HCT116 (cell line): ENCODE measurements around the gene TMEM89. TPM values are rescaled to one million over a fixed set of nuclear protein-coding genes. Genes with fewer than 3 reads are reported as not detected.

Experiments used
- ATAC-seq: fragments of 200-7000 bp; cut with Tn5 transposase; 2 replicates; pipeline ENCODE4 v1.9.1; 2020; ENCODE audit warnings: mild to moderate bottlenecking, moderate library complexity
- BruUV-seq: library from RNA; stranded (reverse); fragments of 400-500 nt; replicated peaks from 2 replicates; lab custom pipeline; 2021; lab: Mats Ljungman, UMichigan
- CTCF ChIA-PET: fragments of 300-600 bp; sonication (Branson Sonifier 250); formaldehyde crosslinking; loops from one replicate; lab custom pipeline; 2021; ENCODE audit warnings: antibody characterized with exemption; lab: Charles Lee
- POLR2A ChIA-PET: fragments of 300-600, 350-600 bp; sonication (Branson Sonifier 250); formaldehyde crosslinking; loops from one replicate; lab custom pipeline; 2021; ENCODE audit warnings: antibody characterized with exemption; lab: Charles Lee
- RAD21 ChIA-PET, 2 experiments: fragments of 300-600 bp; sonication (Branson Sonifier 250); formaldehyde crosslinking; loops; one replicate each; lab custom pipeline; 2023; ENCODE audit warnings: low total read pairs in 2 of 2; ENCODE audit not compliant: uncharacterized antibody in 2 of 2, unreplicated experiment in 2 of 2, low non-redundant PET in 1 of 2; lab: Charles Lee
- DNase-seq: peaks from one replicate; pipeline ENCODE4 v3.0.0-alpha.2; 2010; ENCODE audit warnings: low read depth, low spot score
- H2AFZ ChIP-seq: fragments of 200-600 bp; shearing (Covaris generic), sonication (generic); 2 replicates; pipeline ENCODE4 v1.6.1; 2017; ENCODE audit warnings: low read depth, mixed run types, mixed read lengths, antibody characterized with exemption, low read length; ENCODE audit not compliant: poor library complexity, severe bottlenecking
- H3K27ac ChIP-seq: 2 replicates; pipeline ENCODE4 v1.5.1; 2012; ENCODE audit warnings: low read depth, low read length
- H3K27me3 ChIP-seq: fragments of 200-600 bp; sonication (generic); 2 replicates; pipeline ENCODE4 v1.6.1; 2016; ENCODE audit warnings: mixed run types, low read length, mixed read lengths; ENCODE audit not compliant: insufficient read depth
- H3K36me3 ChIP-seq, 2 experiments: fragments of 200-500 bp in 1 of 2; fragments of 200-600 bp in 1 of 2; sonication (Bioruptor generic) in 1 of 2; sonication (generic) in 1 of 2; 2 replicates each; pipeline versions ENCODE4 v1.5.1 to v1.6.1; 2014 to 2016; ENCODE audit warnings: low read length in 2 of 2, inconsistent platforms in 1 of 2, mixed read lengths in 1 of 2, mixed run types in 1 of 2; ENCODE audit not compliant: insufficient read depth in 2 of 2, control insufficient read depth in 1 of 2
- H3K4me1 ChIP-seq, 2 experiments: fragments of 200-600 bp in 1 of 2; sonication (generic) in 1 of 2; 2 replicates each; pipeline versions ENCODE4 v1.5.1 to v1.6.1; 2012 to 2017; ENCODE audit warnings: low read length in 2 of 2, inconsistent platforms in 1 of 2, mild to moderate bottlenecking in 1 of 2, mixed read lengths in 1 of 2, mixed run types in 1 of 2, moderate library complexity in 1 of 2; ENCODE audit not compliant: insufficient read depth in 2 of 2, control insufficient read depth in 1 of 2
- H3K4me2 ChIP-seq: fragments of 200-600 bp; sonication (generic); 2 replicates; pipeline ENCODE4 v1.6.1; 2017; ENCODE audit warnings: mixed run types, low read length, mixed read lengths
- H3K4me3 ChIP-seq, 2 experiments: fragments of 200-600 bp in 1 of 2; sonication (generic) in 1 of 2; replicated peaks in 1 of 2; 2 replicates each; pipeline ENCODE4 v1.5.1; 2011 to 2016; ENCODE audit warnings: low read length in 2 of 2, control low read depth in 1 of 2, low read depth in 1 of 2, mild to moderate bottlenecking in 1 of 2, mixed read lengths in 1 of 2, mixed run types in 1 of 2
- H3K79me2 ChIP-seq: fragments of 200-600 bp; sonication (generic); 2 replicates; pipeline ENCODE4 v1.6.1; 2017; ENCODE audit warnings: mild to moderate bottlenecking, mixed run types, low read length, moderate library complexity, mixed read lengths; ENCODE audit not compliant: insufficient read depth
- H3K9ac ChIP-seq: fragments of 200-600 bp; sonication (generic); 2 replicates; pipeline ENCODE4 v1.6.1; 2016; ENCODE audit warnings: low read length, mixed read lengths
- H3K9me2 ChIP-seq: fragments of 200-600 bp; sonication (generic), shearing (Covaris generic); 2 replicates; pipeline ENCODE4 v1.6.1; 2017; ENCODE audit warnings: mixed run types, mild to moderate bottlenecking, moderate library complexity; ENCODE audit not compliant: insufficient read depth
- H3K9me3 ChIP-seq, 2 experiments: fragments of 200-500 bp in 1 of 2; fragments of 200-600 bp in 1 of 2; sonication (Bioruptor generic) in 1 of 2; sonication (generic) in 1 of 2; 2 replicates each; pipeline ENCODE4 v1.6.1; 2014 to 2017; ENCODE audit warnings: low read length in 2 of 2, mixed read lengths in 2 of 2, inconsistent platforms in 1 of 2, low read depth in 1 of 2, mild to moderate bottlenecking in 1 of 2, mixed run types in 1 of 2, moderate library complexity in 1 of 2; ENCODE audit not compliant: control insufficient read depth in 1 of 2, insufficient read depth in 1 of 2
- H4K20me1 ChIP-seq: fragments of 200-600 bp; sonication (generic), shearing (Covaris generic); 2 replicates; pipeline ENCODE4 v1.6.1; 2017; ENCODE audit warnings: mixed run types, mild to moderate bottlenecking, moderate library complexity; ENCODE audit not compliant: insufficient read depth
- ATF3 ChIP-seq: IDR thresholded peaks from 2 replicates; pipeline ENCODE4 v1.6.1; 2012
- CBX3 ChIP-seq: IDR thresholded peaks from 2 replicates; pipeline ENCODE4 v1.6.1; 2012; ENCODE audit warnings: low read depth
- CEBPB ChIP-seq: IDR thresholded peaks from 2 replicates; pipeline ENCODE4 v1.6.1; 2012; ENCODE audit warnings: low read depth
- CTCF ChIP-seq, 3 experiments: fragments of 200-600 bp in 1 of 3; sonication (generic) in 1 of 3; IDR thresholded peaks in 2 of 3; conservative IDR thresholded peaks in 1 of 3; 2 replicates each; pipeline ENCODE4 v1.5.1; 2012 to 2017; ENCODE audit warnings: low read depth in 2 of 3, low read length in 2 of 3, antibody characterized with exemption in 1 of 3, borderline replicate concordance in 1 of 3, control low read depth in 1 of 3, mild to moderate bottlenecking in 1 of 3, mixed read lengths in 1 of 3, mixed run types in 1 of 3, moderate library complexity in 1 of 3; ENCODE audit not compliant: insufficient read depth in 1 of 3
- EGR1 ChIP-seq: IDR thresholded peaks from 2 replicates; pipeline ENCODE4 v1.6.1; 2012; ENCODE audit warnings: low read depth
- EZH2 ChIP-seq: fragments of 200-600 bp; sonication (generic); IDR thresholded peaks from 2 replicates; pipeline ENCODE4 v1.6.1; 2017; ENCODE audit warnings: antibody characterized with exemption, mixed run types
- FOSL1 ChIP-seq: IDR thresholded peaks from 2 replicates; pipeline ENCODE4 v1.6.1; 2012; ENCODE audit warnings: low read depth
- POLR2A ChIP-seq: IDR thresholded peaks from 2 replicates; pipeline ENCODE4 v1.7.0; 2011; ENCODE audit warnings: borderline replicate concordance; ENCODE audit not compliant: insufficient read depth, insufficient read length; ENCODE audit errors: extremely low read depth
- POLR2AphosphoS5 ChIP-seq: IDR thresholded peaks from 2 replicates; pipeline ENCODE4 v1.6.1; 2011; ENCODE audit warnings: mild to moderate bottlenecking, low read depth, low read length, moderate library complexity
- RAD21 ChIP-seq: IDR thresholded peaks from 2 replicates; pipeline ENCODE4 v1.6.1; 2012; ENCODE audit warnings: low read depth, mild to moderate bottlenecking
- REST ChIP-seq: IDR thresholded peaks from 2 replicates; pipeline ENCODE4 v1.6.1; 2012; ENCODE audit warnings: low read depth
- SIN3A ChIP-seq: IDR thresholded peaks from 2 replicates; pipeline ENCODE4 v1.6.1; 2012; ENCODE audit warnings: low read depth
- SP1 ChIP-seq: IDR thresholded peaks from 2 replicates; pipeline ENCODE4 v1.6.1; 2012; ENCODE audit warnings: low read depth
- TCF7L2 ChIP-seq: IDR thresholded peaks from 2 replicates; pipeline ENCODE4 v1.7.0; 2011; ENCODE audit warnings: borderline replicate concordance, inconsistent platforms; ENCODE audit not compliant: insufficient read depth, insufficient read length; ENCODE audit errors: extremely low read depth
- YY1 ChIP-seq: IDR thresholded peaks from 2 replicates; pipeline ENCODE4 v1.6.1; 2011; ENCODE audit warnings: low read length, low read depth, moderate library complexity, mild to moderate bottlenecking; ENCODE audit not compliant: insufficient replicate concordance; ENCODE audit errors: extremely low read depth
- ZBTB33 ChIP-seq: IDR thresholded peaks from 2 replicates; pipeline ENCODE4 v1.6.1; 2011; ENCODE audit warnings: mild to moderate bottlenecking, low read length, moderate library complexity; ENCODE audit not compliant: insufficient replicate concordance; ENCODE audit errors: extremely low read depth
- ZFX ChIP-seq: fragments of 450-650 bp; IDR thresholded peaks from 2 replicates; pipeline ENCODE4 v1.6.1; 2017
- ZNF274 ChIP-seq: fragments of 200-500 bp; sonication (Bioruptor generic); IDR thresholded peaks from 2 replicates; pipeline ENCODE4 v1.6.1; 2014; ENCODE audit warnings: mild to moderate bottlenecking, low read depth, low read length, inconsistent platforms
- intact Hi-C: fragments of 100-400 bp; cut with micrococcal nuclease; formaldehyde crosslinking; loops from 2 replicates; pipeline ENCODE4 v1.10.0; 2022
- total RNA-seq: library from RNA; stranded (reverse); gene quantifications from one replicate; pipeline ENCODE4 v1.2.1, GENCODE V29; 2021; ENCODE audit not compliant: unreplicated experiment

The TMEM89 gene
- total RNA-seq, 1 experiment from 2014 or later, result 0.49 TPM

GRCh38 chr3:48576647-48577046 lies 44.9 kb downstream of the TMEM89 start:
- H3K27me3 ChIP-seq, result no peaks in the 10 kb centered on the region
- TF ChIP-seq ZNF274, result no peak
- no peak for TF ChIP-seq SP1
- TF ChIP-seq ZFX, result no peak
- no peak for TF ChIP-seq CBX3
- TF ChIP-seq EGR1, result no peak
- no peak for TF ChIP-seq FOSL1
- no peak for TF ChIP-seq YY1
- TF ChIP-seq RAD21, result no peak
- TF ChIP-seq TCF7L2, result no peak
- no peak for TF ChIP-seq REST
- TF ChIP-seq ZBTB33, result no peak
- no peak for TF ChIP-seq SIN3A
- TF ChIP-seq ATF3, result no peak
- TF ChIP-seq CTCF (IDR thresholded peaks at IDR 0.05 in 2 of 3, conservative IDR thresholded peaks at IDR 0.05 in 1 of 3; ENCODE audit: borderline replicate concordance in 1 of 3, insufficient read depth in 1 of 3, low read depth in 2 of 3, low read length in 2 of 3), result no peak
- TF ChIP-seq EZH2, result no peak
- TF ChIP-seq POLR2AphosphoS5, result no peak
- no peak for TF ChIP-seq POLR2A
- no peak for TF ChIP-seq CEBPB
- H3K27ac ChIP-seq, result no peak overlapping the region
- POLR2A ChIA-PET, result no interaction called here
- no TSS peak for BruUV-seq
- CTCF ChIA-PET, result no interaction called here
- H3K79me2 ChIP-seq, result no peaks in the 10 kb centered on the region
- H3K9me3 ChIP-seq, result no peaks in the 10 kb centered on the region
- H3K36me3 ChIP-seq, result no peaks in the 10 kb centered on the region
- no peak overlapping the region for H3K4me3 ChIP-seq
- H3K9me2 ChIP-seq, result no peaks in the 10 kb centered on the region
- H3K4me1 ChIP-seq, result no peaks in the 10 kb centered on the region
- no peak for ATAC-seq
- no peak overlapping the region for H3K4me2 ChIP-seq
- no peak overlapping the region for H2AFZ ChIP-seq
- intact Hi-C loops, result no loop called here
- DNase-seq, result no peak
- RAD21 ChIA-PET, result no interaction called here
- H4K20me1 ChIP-seq, result no peaks in the 10 kb centered on the region
- no peak overlapping the region for H3K9ac ChIP-seq
